Body of pancreas (tissue), 4 donors: ENCODE data around the gene TRIM69. TPM values are rescaled to one million over a fixed set of nuclear protein-coding genes. Genes with fewer than 3 reads are reported as not detected.

ENCODE experiments used
- ATAC-seq: fragments of 150-250 bp; one replicate; pipeline ENCODE4 v1.9.1; 2016
- DNase-seq, 4 donors: peaks; one replicate each; pipeline ENCODE4 v3.0.0-alpha.2; 2019
- H3K27ac ChIP-seq, 4 donors: fragments of 200-600 bp; sonication (generic); 1 replicate in 3 of 4; 2 replicates in 1 of 4; pipeline versions ENCODE4 v1.5.1 to v1.6.1; 2016 to 2019; ENCODE audit warnings: mild to moderate bottlenecking in 1 of 4, mixed read lengths in 1 of 4, moderate library complexity in 1 of 4
- H3K27me3 ChIP-seq, 2 donors: fragments of 200-600 bp; sonication (generic); one replicate each; pipeline ENCODE4 v1.6.0; 2016; ENCODE audit warnings: mild to moderate bottlenecking in 1 of 2
- H3K36me3 ChIP-seq, 2 donors: fragments of 200-600 bp; sonication (generic); replicated peaks in 1 of 2; 2 replicates each; pipeline ENCODE4 v1.5.1; 2016; ENCODE audit warnings: low read depth in 2 of 2; ENCODE audit not compliant: insufficient read depth in 1 of 2
- H3K4me1 ChIP-seq: fragments of 200-600 bp; sonication (generic); one replicate; pipeline ENCODE4 v1.6.0; 2016
- H3K4me3 ChIP-seq, 2 donors: fragments of 200-600 bp; sonication (generic); 1 replicate in 1 of 2; 2 replicates in 1 of 2; pipeline ENCODE4 v1.5.1; 2016 to 2019
- H3K9me3 ChIP-seq, 3 donors: fragments of 200-600 bp; sonication (generic); 1 replicate in 2 of 3; 2 replicates in 1 of 3; pipeline ENCODE4 v1.5.1; 2016
- CTCF ChIP-seq, 7 experiments: fragments of 450-650 bp in 4 of 7; fragments of 200-600 bp in 3 of 7; sonication (generic) in 3 of 7; IDR thresholded peaks; one replicate each; pipeline ENCODE4 v1.5.1; 2016 to 2019; ENCODE audit warnings: antibody characterized with exemption in 7 of 7
- POLR2A ChIP-seq, 3 donors: fragments of 450-650 bp; IDR thresholded peaks; one replicate each; pipeline ENCODE4 v1.6.1; 2016; ENCODE audit warnings: antibody characterized with exemption in 3 of 3, mild to moderate bottlenecking in 2 of 3
- WGBS, 2 donors: methylation state at CpG; one replicate each; pipeline ENCODE4 v1.1.5; 2017; 5-methylcytosine and 5-hydroxymethylcytosine counted together
- intact Hi-C: fragments of 100-400 bp; cut with DNase I; formaldehyde crosslinking; loops from one replicate; pipeline ENCODE4 v1.15.1; 2023
- total RNA-seq, 2 donors: library from RNA; depleted of rRNA; stranded (reverse); fragments of >200 nt; gene quantifications; one replicate each; pipeline ENCODE4 v1.1.0, GENCODE V29; 2016

TRIM69 gene
- total RNA-seq, 2 donors from 2014 or later = 2.6 to 2.9 TPM

- 63 to 65% methylated on average over 1 of the region's 1 CpG for WGBS, 2 donors
- no peak for TF ChIP-seq CTCF (IDR thresholded peaks at IDR 0.05)
- no peak for TF ChIP-seq POLR2A (IDR thresholded peaks at IDR 0.05)
- H3K4me3 ChIP-seq = no peak overlapping the region
- H3K27ac ChIP-seq = no peak overlapping the region
- no peaks in the 10 kb centered on the region for H3K36me3 ChIP-seq
- ATAC-seq (no peak), DNase-seq (no peak)
- intact Hi-C loops = no loop called here
- no peaks in the 10 kb centered on the region for H3K9me3 ChIP-seq
- no peaks in the 10 kb centered on the region for H3K27me3 ChIP-seq
- no peaks in the 10 kb centered on the region for H3K4me1 ChIP-seq
Measured at GRCh38 chr15:44794072-44794471, 57.7 kb downstream of the TRIM69 start.

GRCh38 chr15:44796508-44796907 lies 60.2 kb downstream of the TRIM69 start:
- ATAC-seq (no peak), DNase-seq (no peak)
- H3K27ac ChIP-seq = no peak overlapping the region
- H3K36me3 ChIP-seq = no peaks in the 10 kb centered on the region
- H3K4me1 ChIP-seq = no peaks in the 10 kb centered on the region
- H3K9me3 ChIP-seq = no peaks in the 10 kb centered on the region
- no peaks in the 10 kb centered on the region for H3K27me3 ChIP-seq
- WGBS, 2 donors = 72 to 88% methylated on average over 1 of the region's 1 CpG
- intact Hi-C loops = no loop called here
- no peak overlapping the region for H3K4me3 ChIP-seq
- TF ChIP-seq CTCF (IDR thresholded peaks at IDR 0.05) (no peak), POLR2A (IDR thresholded peaks at IDR 0.05) (no peak)

GRCh38 chr15:44798826-44799225 lies 62.5 kb downstream of the TRIM69 start:
- Histone ChIP-seq H3K36me3 (no peaks in the 10 kb centered on the region), H3K4me3 (no peak overlapping the region), H3K9me3 (no peaks in the 10 kb centered on the region), H3K4me1 (no peaks in the 10 kb centered on the region), H3K27ac (no peak overlapping the region), H3K27me3 (no peaks in the 10 kb centered on the region)
- 25 to 29% methylated on average over 3 of the region's 3 CpGs for WGBS, 2 donors
- ATAC-seq = no peak
- intact Hi-C loops = no loop called here
- peak in 1 of 4 donors; percentile 23 for DNase-seq
- no peak for TF ChIP-seq POLR2A (IDR thresholded peaks at IDR 0.05)
- TF ChIP-seq CTCF (IDR thresholded peaks at IDR 0.05) = peak in 4 of 7 experiments; percentile 6 to 28 (median 17)

DNA sequence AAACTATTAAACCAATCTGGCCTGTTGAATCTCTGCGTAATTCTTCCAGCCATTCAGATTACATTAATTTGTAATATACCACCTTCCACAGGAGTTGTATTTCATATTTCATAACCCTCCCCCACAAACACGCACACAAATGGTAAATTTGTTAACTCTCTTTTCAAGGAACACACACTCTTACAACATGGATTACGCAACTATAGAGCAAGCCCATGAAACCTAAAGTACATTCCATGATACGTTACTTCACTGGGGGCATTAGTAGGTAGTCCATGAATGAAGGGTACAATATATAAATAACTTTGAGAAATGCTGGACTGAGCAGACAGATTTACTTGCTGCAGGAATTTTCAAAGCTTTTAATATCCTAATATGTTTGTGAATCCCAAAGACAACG lies 65.0 kb downstream of the TRIM69 start:
- no peak overlapping the region for H3K4me3 ChIP-seq
- ATAC-seq (no peak), DNase-seq (no peak)
- no peaks in the 10 kb centered on the region for H3K27me3 ChIP-seq
- no peak overlapping the region for H3K27ac ChIP-seq
- intact Hi-C loops = no loop called here
- H3K4me1 ChIP-seq = no peaks in the 10 kb centered on the region
- H3K36me3 ChIP-seq = no peaks in the 10 kb centered on the region
- WGBS, 2 donors = 48 to 73% methylated on average over 5 of the region's 5 CpGs
- no peaks in the 10 kb centered on the region for H3K9me3 ChIP-seq
- TF ChIP-seq POLR2A (IDR thresholded peaks at IDR 0.05) (no peak), CTCF (IDR thresholded peaks at IDR 0.05) (no peak)

GRCh38 chr15:44801797-44802196 lies 65.5 kb downstream of the TRIM69 start:
- no peaks in the 10 kb centered on the region for H3K27me3 ChIP-seq
- TF ChIP-seq CTCF (IDR thresholded peaks at IDR 0.05) (no peak), POLR2A (IDR thresholded peaks at IDR 0.05) (no peak)
- no peak for DNase-seq

More at GRCh38 chr15:44801797-44802196, 65.5 kb downstream of the TRIM69 start:
- Histone ChIP-seq H3K9me3 (no peaks in the 10 kb centered on the region), H3K36me3 (no peaks in the 10 kb centered on the region), H3K27ac (no peak overlapping the region), H3K4me1 (no peaks in the 10 kb centered on the region), H3K4me3 (no peak overlapping the region)
- intact Hi-C loops = no loop called here
- ATAC-seq = no peak
